Natural killer cell treated with Interleukin-12 subunit alpha and Interleukin-12 subunit beta and Interleukin-15 and Interleukin-18, amount 100 ng/mL, for 72 hours (primary cell): ENCODE results near the gene CYP2F1. TPM values are rescaled to one million over a fixed set of nuclear protein-coding genes. Genes with fewer than 3 reads are reported as not detected.
"Not testable (repeated sequence)": the region's sequence is repeated elsewhere in the genome, so short reads cannot be mapped to it uniquely, and the experiment has no call there.

Experiments used
- ATAC-seq, 2 donors: fragments of 150-1000 bp; cut with Tn5 transposase in 1 of 2; sonication (Bioruptor Pico), chemical (Tn5 transposase) in 1 of 2; 2 replicates each; pipeline ENCODE4 v1.10.0; 2021
- DNase-seq: peaks from one replicate; pipeline ENCODE4 v3.0.0; 2022; ENCODE audit warnings: low spot score
- H3K27ac Mint-ChIP-seq, 2 donors: 1 replicate in 1 of 2; 2 replicates in 1 of 2; pipeline ENCODE4 v1.8.0; 2022; ENCODE audit warnings: mixed read lengths in 2 of 2, mild to moderate bottlenecking in 1 of 2, moderate library complexity in 1 of 2
- H3K27me3 Mint-ChIP-seq, 2 donors: 1 replicate in 1 of 2; 2 replicates in 1 of 2; pipeline ENCODE4 v1.8.0; 2022; ENCODE audit warnings: mixed read lengths in 2 of 2
- H3K36me3 Mint-ChIP-seq: one replicate; pipeline ENCODE4 v1.8.0; 2022; ENCODE audit warnings: mixed read lengths
- H3K4me1 Mint-ChIP-seq, 2 donors: 1 replicate in 1 of 2; 2 replicates in 1 of 2; pipeline ENCODE4 v1.8.0; 2022; ENCODE audit warnings: low read depth in 2 of 2, mixed read lengths in 2 of 2, mild to moderate bottlenecking in 1 of 2
- H3K4me3 Mint-ChIP-seq: one replicate; pipeline ENCODE4 v1.8.0; 2022; ENCODE audit warnings: mixed read lengths
- H3K9me3 Mint-ChIP-seq: 2 replicates; pipeline ENCODE4 v1.8.0; 2022; ENCODE audit warnings: mixed read lengths
- total RNA-seq, 2 donors: library from RNA; stranded (reverse); gene quantifications; one replicate each; pipeline ENCODE4 v1.2.3, GENCODE V29; 2022

Gene CYP2F1
- total RNA-seq, 2 donors from 2014 or later: not detected

- H3K9me3 Mint-ChIP-seq: no peaks in the 10 kb centered on the region
- peaks cover 0 to 2% of the 10 kb centered on the region in 2 donors for H3K27me3 Mint-ChIP-seq
- H3K4me3 Mint-ChIP-seq: no peak overlapping the region
- no peak for DNase-seq
- no peak overlapping the region for H3K27ac Mint-ChIP-seq
- no peaks in the 10 kb centered on the region for H3K36me3 Mint-ChIP-seq
- H3K4me1 Mint-ChIP-seq: peaks cover 0 to 7% of the 10 kb centered on the region in 2 donors
- ATAC-seq: no peak
These were observed 2.9 kb upstream of the CYP2F1 start for GRCh38 chr19:41111296-41111695.

- no peak for DNase-seq
- peaks cover 0 to 5% of the 10 kb centered on the region in 2 donors for H3K27me3 Mint-ChIP-seq
- ATAC-seq: no peak
- no peaks in the 10 kb centered on the region for H3K9me3 Mint-ChIP-seq
- peaks cover 0 to 11% of the 10 kb centered on the region in 2 donors for H3K4me1 Mint-ChIP-seq
- H3K27ac Mint-ChIP-seq: no peak overlapping the region
- H3K4me3 Mint-ChIP-seq: no peak overlapping the region
- no peaks in the 10 kb centered on the region for H3K36me3 Mint-ChIP-seq
These were observed 2.4 kb upstream of the CYP2F1 start for GRCh38 chr19:41111750-41112295.

GRCh38 chr19:41112728-41113290 lies 1.4 kb upstream of the CYP2F1 start:
- Mint-ChIP-seq H3K4me3 (no peak overlapping the region), H3K27me3 (peaks cover 0 to 5% of the 10 kb centered on the region in 2 donors), H3K27ac (no peak overlapping the region), H3K9me3 (no peaks in the 10 kb centered on the region), H3K4me1 (peaks cover 0 to 18% of the 10 kb centered on the region in 2 donors), H3K36me3 (no peaks in the 10 kb centered on the region)
- ATAC-seq (no peak), DNase-seq (no peak)

- no peak for ATAC-seq
- Mint-ChIP-seq H3K4me1 (peaks cover 14 to 34% of the 10 kb centered on the region in 2 donors), H3K27ac (no peak overlapping the region)
These were observed 2.0 kb downstream of the CYP2F1 start for GRCh38 chr19:41116261-41116660.

GRCh38 chr19:41120929-41121911 lies 7.0 kb downstream of the CYP2F1 start:
- ATAC-seq: peak; percentile 72 to 80
- not testable (repeated sequence) for DNase-seq, H3K36me3 Mint-ChIP-seq, H3K9me3 Mint-ChIP-seq, H3K27me3 Mint-ChIP-seq
- Mint-ChIP-seq H3K4me1 (peaks cover 34 to 43% of the 10 kb centered on the region in 2 donors), H3K27ac (peak overlapping the region; percentile 18 to 69), H3K4me3 (peak overlapping the region; percentile 83)

More at GRCh38 chr19:41116261-41116660, 2.0 kb downstream of the CYP2F1 start:
- Mint-ChIP-seq H3K9me3 (no peaks in the 10 kb centered on the region), H3K4me3 (no peak overlapping the region), H3K36me3 (no peaks in the 10 kb centered on the region), H3K27me3 (peaks cover 0 to 5% of the 10 kb centered on the region in 2 donors)
- no peak for DNase-seq

GRCh38 chr19:41122846-41123245 lies 8.6 kb downstream of the CYP2F1 start:
- not testable (repeated sequence) for H3K9me3 Mint-ChIP-seq, H3K27me3 Mint-ChIP-seq, DNase-seq, H3K36me3 Mint-ChIP-seq, H3K4me3 Mint-ChIP-seq, ATAC-seq
- H3K4me1 Mint-ChIP-seq: peaks cover 38 to 42% of the 10 kb centered on the region in 2 donors
- peak overlapping the region in 1 of 2 donors; percentile 12 for H3K27ac Mint-ChIP-seq

GRCh38 chr19:41123716-41124294 lies 9.6 kb downstream of the CYP2F1 start:
- H3K4me3 Mint-ChIP-seq: no peak overlapping the region
- no peaks in the 10 kb centered on the region for H3K27me3 Mint-ChIP-seq
- H3K36me3 Mint-ChIP-seq: no peaks in the 10 kb centered on the region
- H3K27ac Mint-ChIP-seq: peak overlapping the region in 1 of 2 donors; percentile 25
- peaks cover 45 to 46% of the 10 kb centered on the region in 2 donors for H3K4me1 Mint-ChIP-seq
- no peak for DNase-seq
- no peak for ATAC-seq
- no peaks in the 10 kb centered on the region for H3K9me3 Mint-ChIP-seq

GRCh38 chr19:41126765-41127203 lies 12.6 kb downstream of the CYP2F1 start:
- ATAC-seq, H3K36me3 Mint-ChIP-seq, H3K4me3 Mint-ChIP-seq, H3K9me3 Mint-ChIP-seq, H3K27me3 Mint-ChIP-seq, DNase-seq, H3K27ac Mint-ChIP-seq: not testable (repeated sequence)
- H3K4me1 Mint-ChIP-seq: peaks cover 26 to 29% of the 10 kb centered on the region in 2 donors

GRCh38 chr19:41127362-41127761 lies 13.1 kb downstream of the CYP2F1 start:
- not testable (repeated sequence) for H3K36me3 Mint-ChIP-seq, H3K9me3 Mint-ChIP-seq, H3K27me3 Mint-ChIP-seq, ATAC-seq, DNase-seq
- H3K4me1 Mint-ChIP-seq: peaks cover 20 to 25% of the 10 kb centered on the region in 2 donors
- H3K27ac Mint-ChIP-seq: peak overlapping the region in 1 of 2 donors; percentile 31
- peak overlapping the region; percentile 72 for H3K4me3 Mint-ChIP-seq

GRCh38 chr19:41127801-41128300 lies 13.6 kb downstream of the CYP2F1 start:
- H3K36me3 Mint-ChIP-seq, H3K27me3 Mint-ChIP-seq, H3K9me3 Mint-ChIP-seq: not testable (repeated sequence)
- peak; percentile 71 for DNase-seq
- Mint-ChIP-seq H3K27ac (peak overlapping the region in 1 of 2 donors; percentile 31), H3K4me3 (peak overlapping the region; percentile 72), H3K4me1 (peaks cover 15 to 25% of the 10 kb centered on the region in 2 donors)
- ATAC-seq: peak; percentile 88 to 94

GRCh38 chr19:41128692-41129091 lies 14.5 kb downstream of the CYP2F1 start:
- Mint-ChIP-seq H3K4me3 (no peak overlapping the region), H3K27ac (no peak overlapping the region), H3K4me1 (peaks cover 14 to 23% of the 10 kb centered on the region in 2 donors), H3K36me3 (no peaks in the 10 kb centered on the region), H3K9me3 (no peaks in the 10 kb centered on the region), H3K27me3 (no peaks in the 10 kb centered on the region)
- ATAC-seq (no peak), DNase-seq (no peak)

- H3K4me3 Mint-ChIP-seq: no peak overlapping the region
- no peak for DNase-seq
- H3K27ac Mint-ChIP-seq: no peak overlapping the region
- H3K27me3 Mint-ChIP-seq: no peaks in the 10 kb centered on the region
- no peak for ATAC-seq
- no peaks in the 10 kb centered on the region for H3K36me3 Mint-ChIP-seq
- no peaks in the 10 kb centered on the region for H3K9me3 Mint-ChIP-seq
- H3K4me1 Mint-ChIP-seq: peaks cover 14 to 26% of the 10 kb centered on the region in 2 donors
These were observed 17.0 kb downstream of the CYP2F1 start for GRCh38 chr19:41131186-41131585.

GRCh38 chr19:41133260-41133659 lies 19.0 kb downstream of the CYP2F1 start:
- no peak for ATAC-seq
- Mint-ChIP-seq H3K4me1 (peaks cover 4 to 18% of the 10 kb centered on the region in 2 donors), H3K36me3 (no peaks in the 10 kb centered on the region), H3K27me3 (no peaks in the 10 kb centered on the region), H3K9me3 (no peaks in the 10 kb centered on the region), H3K27ac (no peak overlapping the region), H3K4me3 (no peak overlapping the region)
- no peak for DNase-seq
